ENCODE measurements around the gene PARD6A. TPM values are rescaled to one million over a fixed set of nuclear protein-coding genes. Genes with fewer than 3 reads are reported as not detected.

PARD6A gene
- total and polyA plus RNA-seq, 4 experiments from 2014 or later: 7.4 to 26.5 (median 13.3) TPM

DNA sequence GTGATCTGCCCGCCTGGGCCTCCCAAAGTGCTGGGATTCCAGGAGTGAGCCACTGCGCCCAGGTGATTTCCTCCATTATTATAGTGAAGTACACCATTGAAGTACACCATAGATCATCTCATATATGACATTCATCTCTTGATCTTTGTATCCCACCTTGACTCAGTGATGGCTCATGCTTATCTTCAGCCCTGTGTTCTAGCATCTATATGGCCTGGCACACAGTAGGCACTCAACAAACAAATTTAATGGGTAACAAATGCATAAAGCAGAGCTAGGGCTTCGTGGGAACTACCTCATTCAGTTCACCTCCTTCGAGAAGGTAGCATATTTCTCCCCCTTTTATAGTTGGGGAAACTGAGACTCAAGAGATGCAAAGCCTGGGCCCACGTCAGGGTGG, 4.8 kb downstream of the PARD6A start:
- Histone ChIP-seq H3K27ac (ENCODE audit: low read depth, low read length) (peak overlapping the region; percentile 64), H3K4me3 (ENCODE audit: low read length in 2 of 2) (no peak overlapping the region), H3K4me1 (ENCODE audit: insufficient read depth, low read length) (peaks cover 38% of the 10 kb centered on the region), H3K9me3 (ENCODE audit: control insufficient read depth in 1 of 2, low read length in 2 of 2) (no peaks in the 10 kb centered on the region), H3K36me3 (ENCODE audit: insufficient read depth, low read length) (no peaks in the 10 kb centered on the region), H3K27me3 (ENCODE audit: insufficient read depth, low read length) (no peaks in the 10 kb centered on the region)
- DNase-seq: no peak
- no peaks in the 10 kb centered on the region for H3K9me3 Mint-ChIP-seq
- no peaks in the 10 kb centered on the region for H3K27me3 Mint-ChIP-seq
- POLR2A ChIA-PET (ENCODE audit: partially characterized antibody): interaction anchor here (1.0 to 6.9 kb wide), 10 partner anchors 17 to 184 kb away, joined by 3 to 55 read pairs (median 9); partner anchors contain the start of genes ATP6V0D1, CARMIL2, CTCF and GFOD2
- intact Hi-C loops (cut with micrococcal nuclease): no loop called here
- CTCF ChIA-PET (ENCODE audit: partially characterized antibody): interaction anchor here (1.2 to 10.4 kb wide), 4 partner anchors 21 to 260 kb away, joined by 3 to 143 read pairs (median 61); partner anchors contain the start of gene CARMIL2
- H3K4me3 Mint-ChIP-seq: peak overlapping the region; percentile 53 to 82 (median 64)
- H3K27ac Mint-ChIP-seq: peak overlapping the region; percentile 22 to 74 (median 59)
- peaks cover 0 to 6% of the 10 kb centered on the region in 2 donors for H3K36me3 Mint-ChIP-seq
- peaks cover 7 to 55% (median 16%) of the 10 kb centered on the region in 4 donors for H3K4me1 Mint-ChIP-seq

DNA sequence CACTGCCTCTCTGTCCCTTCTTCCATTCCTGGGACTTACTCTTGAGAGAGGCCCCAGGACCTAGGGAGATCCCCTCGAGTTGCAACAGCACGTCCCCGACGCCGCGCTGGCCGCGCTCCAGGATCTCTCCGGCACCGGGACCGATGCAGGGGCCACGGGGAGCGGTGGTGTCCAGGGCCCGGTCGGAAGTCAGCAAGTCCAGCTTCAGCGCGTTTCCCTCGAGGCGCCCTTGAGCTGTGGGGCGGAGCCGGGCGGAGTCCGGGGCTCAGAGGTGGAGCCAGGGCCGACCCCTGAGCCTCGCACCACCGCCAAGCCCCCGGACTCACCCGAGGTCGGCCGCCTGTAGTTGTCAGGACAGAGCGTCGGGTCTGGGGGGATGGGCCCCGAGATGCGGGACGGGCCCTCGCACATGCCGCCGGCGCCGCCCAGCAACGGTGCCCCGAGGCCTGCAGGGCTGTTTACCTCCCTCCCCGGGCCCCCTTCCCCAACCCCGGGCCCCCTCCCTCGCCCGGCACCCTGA, 5.3 kb downstream of the PARD6A start:
- no peaks in the 10 kb centered on the region for H3K27me3 Mint-ChIP-seq
- Histone ChIP-seq H3K4me3 (ENCODE audit: low read length in 2 of 2) (peak overlapping the region; percentile 61 to 89), H3K4me1 (ENCODE audit: insufficient read depth, low read length) (peaks cover 35% of the 10 kb centered on the region), H3K27me3 (ENCODE audit: insufficient read depth, low read length) (no peaks in the 10 kb centered on the region), H3K27ac (ENCODE audit: low read depth, low read length) (peak overlapping the region; percentile 64), H3K36me3 (ENCODE audit: insufficient read depth, low read length) (no peaks in the 10 kb centered on the region), H3K9me3 (ENCODE audit: control insufficient read depth in 1 of 2, low read length in 2 of 2) (no peaks in the 10 kb centered on the region)
- H3K4me1 Mint-ChIP-seq: peaks cover 7 to 52% (median 16%) of the 10 kb centered on the region in 4 donors
- peaks cover 0 to 4% of the 10 kb centered on the region in 2 donors for H3K36me3 Mint-ChIP-seq
- ChIA-PET POLR2A (ENCODE audit: partially characterized antibody) (interaction anchor here (0.8 to 6.9 kb wide), 13 partner anchors 16 to 185 kb away, joined by 3 to 55 read pairs (median 11); partner anchors contain the start of genes ATP6V0D1, CARMIL2, CTCF and GFOD2), CTCF (ENCODE audit: partially characterized antibody) (interaction anchor here (0.6 to 10.4 kb wide), 5 partner anchors 22 to 567 kb away, joined by 3 to 143 read pairs (median 33); partner anchors contain the start of gene CARMIL2)
- DNase-seq: no peak
- no peaks in the 10 kb centered on the region for H3K9me3 Mint-ChIP-seq
- intact Hi-C loops (cut with micrococcal nuclease): loop anchor here (1.0 kb wide), 1 partner anchor 104 kb away; the partner anchor contains the start of gene CTCF
- peak overlapping the region; percentile 53 to 82 (median 64) for H3K4me3 Mint-ChIP-seq
- peak overlapping the region in 6 of 7 donors; percentile 24 to 74 (median 60) for H3K27ac Mint-ChIP-seq

DNA sequence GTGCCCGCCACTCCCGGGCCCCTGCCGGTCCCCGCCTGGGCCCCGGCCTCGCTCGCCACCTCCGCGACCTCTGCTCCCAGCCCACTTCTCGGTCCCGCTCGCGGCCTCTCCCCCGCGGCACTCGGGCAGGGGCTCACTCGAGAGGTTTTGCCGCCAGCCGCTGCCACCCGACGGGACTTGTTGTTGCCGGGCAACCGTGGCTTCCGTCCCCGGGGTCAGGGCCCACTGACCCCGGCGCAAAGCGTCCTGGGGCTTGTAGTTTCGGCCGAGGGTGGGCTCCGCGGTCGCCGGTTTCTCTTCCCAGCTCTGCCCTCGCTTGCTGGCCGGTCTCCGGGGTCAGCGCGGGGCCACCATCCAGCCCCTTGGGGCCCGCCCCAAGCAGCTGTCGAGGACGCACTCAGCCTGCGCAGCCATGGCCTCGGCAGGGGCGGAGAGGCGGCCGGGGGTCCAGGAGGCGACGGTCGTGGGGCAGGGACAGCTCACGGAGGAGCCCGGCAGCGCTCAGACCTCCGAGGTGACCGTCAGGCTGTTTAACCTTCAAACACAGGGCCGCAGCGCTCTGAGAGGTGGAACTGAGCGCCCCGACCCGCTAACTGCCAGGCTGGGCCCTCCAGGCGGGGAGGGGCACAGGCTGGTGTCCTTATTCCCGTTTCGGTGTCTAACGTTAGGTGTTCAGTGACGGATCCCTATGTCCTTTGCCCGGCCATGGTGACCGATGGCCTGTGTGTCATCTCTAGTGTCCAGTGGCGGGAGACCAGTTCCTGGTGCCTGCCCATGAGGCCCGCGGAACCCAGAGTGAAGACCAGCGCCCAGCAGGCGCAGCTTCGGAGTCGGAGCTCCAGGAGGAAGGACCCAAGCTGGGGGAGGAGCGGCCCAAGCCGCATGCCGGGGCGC, 6.0 kb downstream of the PARD6A start, which contains the start of the genes C16orf86 and ENKD1:
Gene C16orf86, plus strand, starts transcription at position 256 of the 894 bp plus-strand sequence. Its CDS starts 157 bp downstream, at position 413.
Gene ENKD1, minus strand, starts transcription at position 192 of the 894 bp plus-strand sequence. CDS start 308 bp downstream, outside the sequence.
- peak within 1 kb of the TSS; percentile 61 to 89 for H3K4me3 ChIP-seq (ENCODE audit: low read length in 2 of 2)
- CTCF ChIA-PET (ENCODE audit: partially characterized antibody): interaction anchor here (0.6 to 10.4 kb wide), 17 partner anchors 8 to 567 kb away, joined by 3 to 143 read pairs (median 6); partner anchors contain the start of genes ACD, ATP6V0D1, CARMIL2 and GFOD2
- peak within 1 kb of the TSS; percentile 76 to 92 (median 80) for H3K4me3 Mint-ChIP-seq

DNA sequence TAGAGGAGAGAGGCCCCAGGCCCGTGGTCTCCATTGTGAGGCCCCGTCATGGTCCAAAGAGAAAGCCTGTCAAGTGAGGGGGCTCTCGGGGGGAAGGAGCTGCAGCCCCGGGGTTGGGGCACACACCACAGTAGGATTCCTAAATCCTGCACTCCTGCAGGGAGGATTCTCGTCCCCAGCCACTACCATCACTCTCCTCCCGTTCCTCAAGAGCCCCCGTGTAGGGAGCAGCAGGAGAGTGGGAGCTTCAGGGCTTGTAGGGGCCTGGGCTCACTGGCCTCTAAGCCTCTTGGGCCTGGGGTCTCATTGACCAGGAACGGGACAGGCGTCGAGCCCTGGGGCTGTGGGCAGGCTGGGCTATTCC, 6.7 kb downstream of the PARD6A start:
- intact Hi-C loops (cut with micrococcal nuclease): no loop called here
- ChIA-PET CTCF (ENCODE audit: partially characterized antibody) (interaction anchor here (0.9 to 10.4 kb wide), 17 partner anchors 9 to 186 kb away, joined by 3 to 143 read pairs (median 6); partner anchors contain the start of genes ACD, ATP6V0D1, CARMIL2 and GFOD2), POLR2A (ENCODE audit: partially characterized antibody) (interaction anchor here (0.9 to 6.9 kb wide), 16 partner anchors 9 to 186 kb away, joined by 3 to 55 read pairs (median 6); partner anchors contain the start of genes ATP6V0D1, CARMIL2, CTCF and GFOD2)
- no peaks in the 10 kb centered on the region for H3K27me3 Mint-ChIP-seq
- peaks cover 24% of the 10 kb centered on the region for H3K4me1 ChIP-seq (ENCODE audit: insufficient read depth, low read length)
- no peaks in the 10 kb centered on the region for H3K9me3 Mint-ChIP-seq
- H3K36me3 Mint-ChIP-seq: peaks cover 0 to 1% of the 10 kb centered on the region in 2 donors
- no peaks in the 10 kb centered on the region for H3K9me3 ChIP-seq (ENCODE audit: control insufficient read depth in 1 of 2, low read length in 2 of 2)
- H3K4me1 Mint-ChIP-seq: peaks cover 6 to 45% (median 11%) of the 10 kb centered on the region in 4 donors
- no peaks in the 10 kb centered on the region for H3K36me3 ChIP-seq (ENCODE audit: insufficient read depth, low read length)
- H3K4me3 ChIP-seq (ENCODE audit: low read length in 2 of 2): peak overlapping the region in 1 of 2 donors; percentile 89
- H3K27ac ChIP-seq (ENCODE audit: low read depth, low read length): peak overlapping the region; percentile 64
- peak overlapping the region; percentile 76 to 92 (median 80) for H3K4me3 Mint-ChIP-seq
- no peak for DNase-seq
- no peaks in the 10 kb centered on the region for H3K27me3 ChIP-seq (ENCODE audit: insufficient read depth, low read length)
- H3K27ac Mint-ChIP-seq: peak overlapping the region in 6 of 7 donors; percentile 50 to 75 (median 65)

More for the DNA sequence above, 6.0 kb downstream of the PARD6A start, which contains the start of the genes C16orf86 and ENKD1:
- no peaks in the 10 kb centered on the region for H3K27me3 ChIP-seq (ENCODE audit: insufficient read depth, low read length)
- Mint-ChIP-seq H3K36me3 (peaks cover 0 to 1% of the 10 kb centered on the region in 2 donors), H3K27me3 (no peaks in the 10 kb centered on the region), H3K27ac (peak within 1 kb of the TSS; percentile 64 to 81 (median 74)), H3K9me3 (no peaks in the 10 kb centered on the region), H3K4me1 (peaks cover 5 to 45% (median 12%) of the 10 kb centered on the region in 4 donors)
- peak within 1 kb of the TSS; percentile 64 for H3K27ac ChIP-seq (ENCODE audit: low read depth, low read length)
- intact Hi-C loops (cut with micrococcal nuclease): loop anchor here (1.0 kb wide), 1 partner anchor 105 kb away; the partner anchor contains the start of gene CTCF
- no peaks in the 10 kb centered on the region for H3K36me3 ChIP-seq (ENCODE audit: insufficient read depth, low read length)
- H3K9me3 ChIP-seq (ENCODE audit: control insufficient read depth in 1 of 2, low read length in 2 of 2): no peaks in the 10 kb centered on the region
- POLR2A ChIA-PET (ENCODE audit: partially characterized antibody): interaction anchor here (0.8 to 6.9 kb wide), 17 partner anchors 9 to 185 kb away, joined by 3 to 55 read pairs (median 6); partner anchors contain the start of genes ATP6V0D1, CARMIL2, CTCF and GFOD2
- peaks cover 28% of the 10 kb centered on the region for H3K4me1 ChIP-seq (ENCODE audit: insufficient read depth, low read length)
- DNase-seq: peak; percentile 79 to 85 (median 80)

DNA sequence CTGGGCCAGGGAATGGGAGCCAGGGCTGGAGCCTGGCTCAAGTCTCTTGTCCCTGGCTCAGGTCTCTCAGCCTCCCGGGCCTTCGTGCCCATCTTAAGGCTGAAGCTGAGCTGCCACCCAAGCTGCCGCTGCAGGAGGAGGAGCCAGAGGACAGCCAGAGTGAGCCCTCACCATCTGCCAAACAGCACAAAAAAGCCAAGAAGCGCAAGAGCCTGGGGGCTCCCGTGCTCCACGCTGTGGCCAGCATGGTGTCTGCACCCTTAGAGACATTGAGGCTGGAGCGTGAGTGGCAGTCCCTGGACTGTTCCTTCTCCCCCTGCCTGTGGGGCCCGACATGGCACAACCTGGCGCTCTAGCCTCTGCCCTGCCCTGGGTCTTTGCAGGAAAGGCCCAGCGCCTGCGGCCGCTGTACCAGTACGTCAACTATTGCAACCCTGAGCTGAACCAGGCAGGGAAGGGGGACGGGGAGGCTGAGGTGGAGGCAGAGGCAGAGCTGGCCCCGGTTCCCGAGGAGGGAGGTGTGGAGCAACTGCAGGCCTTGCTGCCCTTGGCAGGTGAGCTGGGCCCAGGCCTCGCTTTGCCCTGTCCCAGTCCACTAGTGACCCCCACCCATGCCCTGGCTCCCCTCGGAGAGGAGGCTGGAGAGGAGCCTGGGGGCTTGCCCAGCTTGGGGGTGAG, 7.2 kb downstream of the PARD6A start:
- no peaks in the 10 kb centered on the region for H3K36me3 ChIP-seq (ENCODE audit: insufficient read depth, low read length)
- H3K27ac ChIP-seq (ENCODE audit: low read depth, low read length): peak overlapping the region; percentile 64
- peaks cover 24% of the 10 kb centered on the region for H3K4me1 ChIP-seq (ENCODE audit: insufficient read depth, low read length)
- no peaks in the 10 kb centered on the region for H3K9me3 Mint-ChIP-seq
- H3K27me3 Mint-ChIP-seq: no peaks in the 10 kb centered on the region
- peak overlapping the region; percentile 40 to 92 (median 63) for H3K4me3 Mint-ChIP-seq
- no peaks in the 10 kb centered on the region for H3K9me3 ChIP-seq (ENCODE audit: control insufficient read depth in 1 of 2, low read length in 2 of 2)
- H3K36me3 Mint-ChIP-seq: peaks cover 0 to 1% of the 10 kb centered on the region in 2 donors
- peak overlapping the region in 1 of 2 donors; percentile 89 for H3K4me3 ChIP-seq (ENCODE audit: low read length in 2 of 2)
- peak; percentile 78 to 90 (median 82) for DNase-seq
- H3K27ac Mint-ChIP-seq: peak overlapping the region in 6 of 7 donors; percentile 41 to 75 (median 62)
- intact Hi-C loops (cut with micrococcal nuclease): loop anchor here (1.0 kb wide), 3 partner anchors 23 to 147 kb away; partner anchors contain the start of gene CARMIL2
- H3K4me1 Mint-ChIP-seq: peaks cover 8 to 49% (median 15%) of the 10 kb centered on the region in 4 donors
- CTCF ChIA-PET (ENCODE audit: partially characterized antibody): interaction anchor here (0.8 to 10.4 kb wide), 21 partner anchors 9 to 186 kb away, joined by 3 to 143 read pairs (median 5); partner anchors contain the start of genes ACD, ATP6V0D1, CARMIL2 and GFOD2
- POLR2A ChIA-PET (ENCODE audit: partially characterized antibody): interaction anchor here (0.9 to 6.9 kb wide), 14 partner anchors 10 to 186 kb away, joined by 3 to 55 read pairs (median 8); partner anchors contain the start of genes ATP6V0D1, CARMIL2 and CTCF
- no peaks in the 10 kb centered on the region for H3K27me3 ChIP-seq (ENCODE audit: insufficient read depth, low read length)

Data from CD4-positive, alpha-beta memory T cell (primary cell).